HG03196 (cell line): Measurements from ENCODE around the gene FAM20A.
"Not testable (repeated sequence)": the region's sequence is repeated elsewhere in the genome, so short reads cannot be mapped to it uniquely, and the experiment has no call there.

Experiments used
- ATAC-seq: cut with Tn5 transposase; IDR thresholded peaks from one replicate; pipeline ENCODE4 v1.9.1; 2021; ENCODE audit not compliant: unreplicated experiment

Gene FAM20A

GRCh38 chr17:68526548-68526947 is 74.6 kb downstream of the FAM20A start:
- ATAC-seq = no peak

GRCh38 chr17:68522266-68522665 is 78.9 kb downstream of the FAM20A start:
- no peak for ATAC-seq

GRCh38 chr17:68519911-68520310 is 81.3 kb downstream of the FAM20A start:
- ATAC-seq = no peak

GRCh38 chr17:68519051-68519450 is 82.1 kb downstream of the FAM20A start:
- not testable (repeated sequence) for ATAC-seq

- ATAC-seq = no peak
Observed at GRCh38 chr17:68518063-68518815, 82.9 kb downstream of the FAM20A start.

- ATAC-seq = not testable (repeated sequence)
Observed at GRCh38 chr17:68517605-68518004, 83.6 kb downstream of the FAM20A start.

GRCh38 chr17:68516732-68517131 is 84.4 kb downstream of the FAM20A start:
- ATAC-seq = no peak

- ATAC-seq = no peak
Observed at GRCh38 chr17:68514831-68515635, 86.1 kb downstream of the FAM20A start.

- ATAC-seq = no peak
Observed at GRCh38 chr17:68513932-68514331, 87.2 kb downstream of the FAM20A start.

GRCh38 chr17:68512960-68513474 is 88.2 kb downstream of the FAM20A start:
- no peak for ATAC-seq

GRCh38 chr17:68512247-68512959 is 88.8 kb downstream of the FAM20A start, which contains the start of gene PRKAR1A:
Gene PRKAR1A (plus strand): TSS chr17:68512430. CDS start chr17:68515400, 2,970 bp downstream.
- ATAC-seq = peak; percentile 92

GRCh38 chr17:68511671-68512246 is 89.4 kb downstream of the FAM20A start:
- ATAC-seq = peak; percentile 46

GRCh38 chr17:68511254-68511670 is 89.9 kb downstream of the FAM20A start:
- no peak for ATAC-seq

GRCh38 chr17:68509141-68510057 is 91.8 kb downstream of the FAM20A start:
- no peak for ATAC-seq

GRCh38 chr17:68507576-68507975 is 93.6 kb downstream of the FAM20A start:
- ATAC-seq = no peak

GRCh38 chr17:68505951-68506350 is 95.2 kb downstream of the FAM20A start:
- ATAC-seq = no peak

GRCh38 chr17:68501074-68501473 is 100.1 kb downstream of the FAM20A start:
- no peak for ATAC-seq

- no peak for ATAC-seq
Observed at GRCh38 chr17:68499587-68499986, 101.6 kb downstream of the FAM20A start.

GRCh38 chr17:68498479-68499326 is 102.5 kb downstream of the FAM20A start:
- ATAC-seq = peak; percentile 25
